Measurements from ENCODE around the gene PRTFDC1. TPM values are rescaled to one million over a fixed set of nuclear protein-coding genes. Genes with fewer than 3 reads are reported as not detected.
"Not testable (repeated sequence)": the region's sequence is repeated elsewhere in the genome, so short reads cannot be mapped to it uniquely, and the experiment has no call there.

The PRTFDC1 gene
- total RNA-seq, 5 donors from 2014 or later (not counting 1 experiment from before 2014, with no cell fraction given), result 0.43 to 1.5 (median 0.76) TPM

GRCh38 chr10:24961582-24961981 is 9.2 kb upstream of the PRTFDC1 start:
- CTCF ChIA-PET, result no interaction called here

GRCh38 chr10:24959382-24959730 is 7.0 kb upstream of the PRTFDC1 start:
- 43% methylated on average over 1 of the region's 3 CpGs for WGBS (ENCODE audit: insufficient coverage)
- H3K27me3 ChIP-seq (replicated peaks in 1 of 2; ENCODE audit: control insufficient read depth in 2 of 2, extremely low read depth in 1 of 2, insufficient read depth in 2 of 2, low read length in 1 of 2), result no peaks in the 10 kb centered on the region
- Mint-ChIP-seq H3K36me3 (no peaks in the 10 kb centered on the region), H3K4me1 (no peaks in the 10 kb centered on the region), H3K9me3 (no peaks in the 10 kb centered on the region), H3K4me3 (no peak overlapping the region), H3K27me3 (no peaks in the 10 kb centered on the region), H3K27ac (no peak overlapping the region)
- H3K4me3 ChIP-seq (ENCODE audit: control insufficient read depth in 1 of 2, extremely low read depth in 1 of 2, low read length in 1 of 2), result no peak overlapping the region
- H3K9me3 ChIP-seq, result no peaks in the 10 kb centered on the region
- H3K36me3 ChIP-seq (ENCODE audit: control insufficient read depth in 2 of 2, extremely low read depth in 1 of 2, insufficient read depth in 1 of 2, low read length in 1 of 2), result no peaks in the 10 kb centered on the region
- ChIA-PET CTCF (no interaction called here), POLR2A (no interaction called here)
- no peak for ATAC-seq (replicated peaks in 1 of 4)
- no peak for DNase-seq
- no peaks in the 10 kb centered on the region for H3K4me1 ChIP-seq (ENCODE audit: control insufficient read depth in 1 of 2, extremely low read depth in 1 of 2, insufficient read depth in 2 of 2, low read length in 2 of 2)
- H3K27ac ChIP-seq (ENCODE audit: low read length), result no peak overlapping the region

More at GRCh38 chr10:24961582-24961981, 9.2 kb upstream of the PRTFDC1 start:
- Histone ChIP-seq H3K4me3 (ENCODE audit: control insufficient read depth in 1 of 2, extremely low read depth in 1 of 2, low read length in 1 of 2) (no peak overlapping the region), H3K27me3 (replicated peaks in 1 of 2; ENCODE audit: control insufficient read depth in 2 of 2, extremely low read depth in 1 of 2, insufficient read depth in 2 of 2, low read length in 1 of 2) (no peaks in the 10 kb centered on the region), H3K27ac (ENCODE audit: low read length) (no peak overlapping the region), H3K36me3 (ENCODE audit: control insufficient read depth in 2 of 2, extremely low read depth in 1 of 2, insufficient read depth in 1 of 2, low read length in 1 of 2) (no peaks in the 10 kb centered on the region), H3K9me3 (no peaks in the 10 kb centered on the region), H3K4me1 (ENCODE audit: control insufficient read depth in 1 of 2, extremely low read depth in 1 of 2, insufficient read depth in 2 of 2, low read length in 2 of 2) (no peaks in the 10 kb centered on the region)
- Mint-ChIP-seq H3K4me3 (no peak overlapping the region), H3K4me1 (no peaks in the 10 kb centered on the region), H3K36me3 (no peaks in the 10 kb centered on the region), H3K9me3 (no peaks in the 10 kb centered on the region), H3K27ac (no peak overlapping the region), H3K27me3 (no peaks in the 10 kb centered on the region)
- POLR2A ChIA-PET, result interaction anchor here in 1 of 2 donors (0.5 kb wide), 1 partner anchor 340 kb away, joined by 7 read pairs; no protein-coding TSS in a partner anchor
- ATAC-seq (replicated peaks in 1 of 4), result no peak
- no CpG with 5 or more reads among the region's 4 CpGs for WGBS (ENCODE audit: insufficient coverage)
- DNase-seq, result no peak

- H3K4me3 Mint-ChIP-seq, result no peak overlapping the region
- no peaks in the 10 kb centered on the region for H3K9me3 Mint-ChIP-seq
- no peak overlapping the region for H3K27ac Mint-ChIP-seq
- Histone ChIP-seq H3K4me3 (ENCODE audit: control insufficient read depth in 1 of 2, extremely low read depth in 1 of 2, low read length in 1 of 2) (no peak overlapping the region), H3K36me3 (ENCODE audit: control insufficient read depth in 2 of 2, extremely low read depth in 1 of 2, insufficient read depth in 1 of 2, low read length in 1 of 2) (no peaks in the 10 kb centered on the region), H3K27me3 (replicated peaks in 1 of 2; ENCODE audit: control insufficient read depth in 2 of 2, extremely low read depth in 1 of 2, insufficient read depth in 2 of 2, low read length in 1 of 2) (no peaks in the 10 kb centered on the region), H3K9me3 (no peaks in the 10 kb centered on the region), H3K27ac (ENCODE audit: low read length) (no peak overlapping the region), H3K4me1 (ENCODE audit: control insufficient read depth in 1 of 2, extremely low read depth in 1 of 2, insufficient read depth in 2 of 2, low read length in 2 of 2) (no peaks in the 10 kb centered on the region)
- no peaks in the 10 kb centered on the region for H3K27me3 Mint-ChIP-seq
- no peaks in the 10 kb centered on the region for H3K36me3 Mint-ChIP-seq
- DNase-seq (no peak), ATAC-seq (replicated peaks in 1 of 4) (no peak)
- CTCF ChIA-PET, result no interaction called here
- POLR2A ChIA-PET, result no interaction called here
- H3K4me1 Mint-ChIP-seq, result peaks cover 0 to 2% (median 0%) of the 10 kb centered on the region in 3 donors
- WGBS (ENCODE audit: insufficient coverage), result 76% methylated on average over 4 of the region's 5 CpGs
Measured at GRCh38 chr10:24958721-24959381, 6.4 kb upstream of the PRTFDC1 start.

- H3K27ac ChIP-seq (ENCODE audit: low read length), result no peak overlapping the region
- no peaks in the 10 kb centered on the region for H3K27me3 ChIP-seq (replicated peaks in 1 of 2; ENCODE audit: control insufficient read depth in 2 of 2, extremely low read depth in 1 of 2, insufficient read depth in 2 of 2, low read length in 1 of 2)
- ATAC-seq (replicated peaks in 1 of 4) (no peak), DNase-seq (no peak)
- ChIA-PET CTCF (no interaction called here), POLR2A (no interaction called here)
- no peaks in the 10 kb centered on the region for H3K36me3 Mint-ChIP-seq
- WGBS (ENCODE audit: insufficient coverage), result no CpG with 5 or more reads among the region's 4 CpGs
- H3K36me3 ChIP-seq (ENCODE audit: control insufficient read depth in 2 of 2, extremely low read depth in 1 of 2, insufficient read depth in 1 of 2, low read length in 1 of 2), result no peaks in the 10 kb centered on the region
- H3K4me3 ChIP-seq (ENCODE audit: control insufficient read depth in 1 of 2, extremely low read depth in 1 of 2, low read length in 1 of 2), result no peak overlapping the region
- H3K27ac Mint-ChIP-seq, result no peak overlapping the region
- peaks cover 5 to 6% (median 6%) of the 10 kb centered on the region in 3 donors for H3K4me1 Mint-ChIP-seq
- no peaks in the 10 kb centered on the region for H3K9me3 Mint-ChIP-seq
- peaks cover 0 to 2% of the 10 kb centered on the region in 2 donors for H3K27me3 Mint-ChIP-seq
- peaks cover 0 to 1% of the 10 kb centered on the region in 2 experiments for H3K4me1 ChIP-seq (ENCODE audit: control insufficient read depth in 1 of 2, extremely low read depth in 1 of 2, insufficient read depth in 2 of 2, low read length in 2 of 2)
- no peaks in the 10 kb centered on the region for H3K9me3 ChIP-seq
- H3K4me3 Mint-ChIP-seq, result no peak overlapping the region
Measured at GRCh38 chr10:24958091-24958720, 5.8 kb upstream of the PRTFDC1 start.

- H3K36me3 Mint-ChIP-seq, H3K27me3 Mint-ChIP-seq: not testable (repeated sequence)
- no CpG with 5 or more reads among the region's 6 CpGs for WGBS (ENCODE audit: insufficient coverage)
Measured at GRCh38 chr10:24957624-24958051, 5.2 kb upstream of the PRTFDC1 start.

GRCh38 chr10:24953675-24954074 is 1.3 kb upstream of the PRTFDC1 start:
- peak overlapping the region; percentile 74 to 83 (median 83) for H3K4me3 Mint-ChIP-seq

More at GRCh38 chr10:24957624-24958051, 5.2 kb upstream of the PRTFDC1 start:
- ATAC-seq (replicated peaks in 1 of 4); H3K4me1 ChIP-seq (ENCODE audit: control insufficient read depth in 1 of 2, extremely low read depth in 1 of 2, insufficient read depth in 2 of 2, low read length in 2 of 2); H3K9me3 Mint-ChIP-seq; CTCF ChIA-PET; H3K27ac ChIP-seq (ENCODE audit: low read length); H3K36me3 ChIP-seq (ENCODE audit: control insufficient read depth in 2 of 2, extremely low read depth in 1 of 2, insufficient read depth in 1 of 2, low read length in 1 of 2); H3K9me3 ChIP-seq; H3K4me3 Mint-ChIP-seq; DNase-seq; H3K27me3 ChIP-seq (replicated peaks in 1 of 2; ENCODE audit: control insufficient read depth in 2 of 2, extremely low read depth in 1 of 2, insufficient read depth in 2 of 2, low read length in 1 of 2); H3K4me3 ChIP-seq (ENCODE audit: control insufficient read depth in 1 of 2, extremely low read depth in 1 of 2, low read length in 1 of 2); POLR2A ChIA-PET; H3K27ac Mint-ChIP-seq: not testable (repeated sequence)
- H3K4me1 Mint-ChIP-seq, result peaks cover 7 to 11% (median 11%) of the 10 kb centered on the region in 3 donors

More at GRCh38 chr10:24953675-24954074, 1.3 kb upstream of the PRTFDC1 start:
- no peaks in the 10 kb centered on the region for H3K36me3 ChIP-seq (ENCODE audit: control insufficient read depth in 2 of 2, extremely low read depth in 1 of 2, insufficient read depth in 1 of 2, low read length in 1 of 2)
- ChIA-PET CTCF (interaction anchor here (0.6 to 0.7 kb wide), 5 partner anchors 64 to 405 kb away, joined by 3 to 10 read pairs (median 6); no protein-coding TSS in a partner anchor), POLR2A (interaction anchor here in 1 of 2 donors (0.6 kb wide), 1 partner anchor 10 kb away, joined by 11 read pairs; no protein-coding TSS in a partner anchor)
- no peak overlapping the region for H3K27ac ChIP-seq (ENCODE audit: low read length)
- peaks cover 0 to 2% of the 10 kb centered on the region in 2 donors for H3K27me3 Mint-ChIP-seq
- no peaks in the 10 kb centered on the region for H3K9me3 Mint-ChIP-seq
- H3K27ac Mint-ChIP-seq, result peak overlapping the region in 1 of 2 donors; percentile 70
- H3K4me1 ChIP-seq (ENCODE audit: control insufficient read depth in 1 of 2, extremely low read depth in 1 of 2, insufficient read depth in 2 of 2, low read length in 2 of 2), result peaks cover 0 to 14% of the 10 kb centered on the region in 2 experiments
- 100% methylated on average over 7 of the region's 11 CpGs for WGBS (ENCODE audit: insufficient coverage)
- DNase-seq, result no peak
- H3K4me3 ChIP-seq (ENCODE audit: control insufficient read depth in 1 of 2, extremely low read depth in 1 of 2, low read length in 1 of 2), result no peak overlapping the region
- H3K4me1 Mint-ChIP-seq, result peaks cover 10 to 25% (median 11%) of the 10 kb centered on the region in 3 donors
- ATAC-seq (replicated peaks in 1 of 4), result no peak
- no peaks in the 10 kb centered on the region for H3K36me3 Mint-ChIP-seq
- H3K9me3 ChIP-seq, result no peaks in the 10 kb centered on the region
- no peaks in the 10 kb centered on the region for H3K27me3 ChIP-seq (replicated peaks in 1 of 2; ENCODE audit: control insufficient read depth in 2 of 2, extremely low read depth in 1 of 2, insufficient read depth in 2 of 2, low read length in 1 of 2)
